ENCODE results near the gene FAM163B. TPM values are rescaled to one million over a fixed set of nuclear protein-coding genes. Genes with fewer than 3 reads are reported as not detected.

The FAM163B gene
- not detected in 2 replicates for total RNA-seq (2014; rRNA removed; shearing (Covaris generic))

DNA sequence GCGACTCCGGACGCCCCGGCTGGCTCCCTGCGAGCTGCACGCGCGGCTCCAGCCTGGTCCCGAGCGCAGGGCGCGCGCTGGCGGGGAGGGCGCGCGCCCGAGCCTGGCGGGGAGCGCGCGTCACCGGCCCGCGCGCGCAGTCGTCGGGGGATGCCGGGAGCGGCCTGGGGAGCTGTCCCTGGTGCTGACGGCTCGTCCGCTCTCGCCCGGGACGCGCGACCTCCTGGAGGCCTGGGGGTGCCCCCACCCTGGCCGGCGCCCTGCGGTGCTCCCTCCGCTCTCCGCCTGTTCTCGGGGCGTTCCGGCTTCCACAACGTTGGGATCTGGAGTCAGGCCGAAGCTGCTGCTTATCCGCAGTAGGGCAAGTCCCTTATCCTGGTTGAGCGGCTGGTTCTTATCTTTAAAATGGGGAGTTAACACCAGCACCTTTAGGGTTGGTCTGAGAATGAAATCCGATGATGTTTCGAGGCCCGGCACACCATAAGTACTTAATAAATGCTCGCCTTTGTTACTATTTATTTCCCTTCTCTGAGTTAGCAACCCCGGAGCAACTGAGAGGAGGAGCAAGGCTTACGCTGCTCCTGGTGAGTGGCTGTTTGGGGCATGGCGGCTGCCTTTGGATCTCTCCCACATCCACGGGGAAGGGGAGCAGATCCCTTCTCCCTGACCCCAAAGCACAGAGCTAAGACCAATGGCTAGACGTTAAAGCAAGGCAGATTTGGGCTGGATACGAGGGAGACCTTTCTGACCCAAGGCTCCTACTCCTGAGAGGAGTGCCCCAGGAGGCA lies at the start of gene FAM163B:
TSS of gene FAM163B (minus strand) at position 79 of the 788 bp plus-strand sequence. CDS start 29,166 bp downstream, outside the sequence.
- no peak for DNase-seq (ENCODE audit: low read depth)

DNA sequence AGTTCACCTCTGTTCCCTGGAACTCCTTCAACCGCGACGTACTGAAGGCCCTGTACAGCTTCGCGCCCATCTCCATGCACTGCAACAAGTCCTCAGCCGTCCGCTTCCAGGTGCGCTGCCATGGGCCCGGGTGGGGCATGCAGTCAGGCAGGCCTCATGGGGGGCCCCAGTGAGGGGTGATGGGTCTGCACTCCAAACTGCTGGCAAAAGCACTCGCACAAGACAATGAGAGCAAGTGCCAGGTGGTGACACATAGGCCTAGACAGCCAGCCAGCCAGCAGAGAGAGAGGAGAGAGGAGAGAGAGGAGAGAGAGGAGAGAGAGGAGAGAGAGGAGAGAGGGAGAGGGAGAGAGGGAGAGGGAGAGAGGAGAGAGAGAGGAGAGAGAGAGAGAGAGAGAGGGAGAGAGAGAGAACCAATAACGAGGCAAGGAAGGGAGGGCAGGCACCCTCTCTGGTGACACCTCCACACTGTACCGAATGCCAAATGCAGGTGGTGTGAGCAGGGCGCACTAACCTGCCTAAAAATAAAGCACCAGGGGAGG lies 48.0 kb upstream of the FAM163B start:
- peak; percentile 37 for DNase-seq (ENCODE audit: low read depth)

DNA sequence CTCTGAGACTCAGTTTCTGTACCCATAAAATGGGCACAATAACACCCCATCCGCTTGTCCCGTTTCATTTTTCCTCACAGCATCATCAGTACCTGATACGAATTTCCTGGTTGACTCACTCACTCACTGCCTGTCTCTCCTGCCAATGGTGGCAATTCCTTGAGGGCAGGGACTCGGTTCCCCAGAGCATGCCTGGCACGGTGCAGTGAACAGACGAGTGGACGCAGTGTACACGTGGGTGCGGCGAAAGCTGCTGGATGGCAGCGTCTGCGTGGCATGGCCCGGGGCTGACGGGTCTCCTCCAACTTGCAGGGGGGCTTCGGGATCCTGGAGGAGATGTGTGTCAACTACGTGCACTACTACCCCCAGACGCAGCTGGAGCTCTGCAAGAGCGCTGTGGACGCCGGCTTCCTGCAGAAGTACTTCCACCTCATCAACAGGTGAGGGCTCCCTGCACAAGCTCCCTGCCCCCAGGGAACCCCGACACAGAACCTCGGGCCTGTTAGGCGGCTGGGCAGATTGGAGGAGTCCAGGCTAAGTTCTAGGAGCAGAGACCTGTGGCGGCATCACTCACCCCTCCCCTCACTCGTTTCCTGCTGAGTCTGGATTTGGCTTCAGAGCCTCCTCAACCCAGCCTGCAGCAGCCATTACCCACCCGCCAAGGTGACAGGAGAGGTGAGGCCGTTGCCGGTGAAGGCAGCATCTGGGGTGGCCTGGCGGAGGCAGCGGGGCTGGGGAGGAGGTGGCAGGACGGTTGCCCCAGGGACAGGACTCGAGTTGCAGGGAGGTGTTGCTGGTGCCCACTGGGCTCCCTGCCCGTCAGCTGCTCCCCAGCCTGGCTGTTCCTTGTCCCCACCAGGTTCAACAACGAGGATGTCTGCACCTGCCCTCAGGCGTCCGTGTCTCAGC lies 47.3 kb upstream of the FAM163B start:
- no peak for DNase-seq (ENCODE audit: low read depth)

DNA sequence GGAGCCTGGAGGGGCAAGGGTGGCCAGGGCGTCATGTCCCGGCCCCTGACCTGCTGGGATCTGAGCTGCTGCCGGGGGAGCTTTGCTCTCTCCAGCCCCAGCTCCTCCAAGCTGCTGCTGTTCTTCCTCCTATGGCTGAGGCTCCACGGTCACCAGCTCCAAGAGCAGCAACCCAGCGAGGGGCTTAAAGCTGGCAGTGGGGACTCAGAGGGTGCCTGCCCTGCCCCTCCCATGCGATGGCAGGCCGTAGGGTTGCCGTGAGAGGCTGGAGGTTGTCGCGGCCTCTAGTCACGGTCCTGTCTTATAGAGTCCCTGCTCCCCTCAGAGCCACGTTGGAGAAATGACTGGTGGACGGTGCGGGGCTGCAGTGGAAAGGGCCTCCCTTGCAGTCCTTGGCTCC lies 46.5 kb upstream of the FAM163B start:
- DNase-seq (ENCODE audit: low read depth), result no peak

DNA sequence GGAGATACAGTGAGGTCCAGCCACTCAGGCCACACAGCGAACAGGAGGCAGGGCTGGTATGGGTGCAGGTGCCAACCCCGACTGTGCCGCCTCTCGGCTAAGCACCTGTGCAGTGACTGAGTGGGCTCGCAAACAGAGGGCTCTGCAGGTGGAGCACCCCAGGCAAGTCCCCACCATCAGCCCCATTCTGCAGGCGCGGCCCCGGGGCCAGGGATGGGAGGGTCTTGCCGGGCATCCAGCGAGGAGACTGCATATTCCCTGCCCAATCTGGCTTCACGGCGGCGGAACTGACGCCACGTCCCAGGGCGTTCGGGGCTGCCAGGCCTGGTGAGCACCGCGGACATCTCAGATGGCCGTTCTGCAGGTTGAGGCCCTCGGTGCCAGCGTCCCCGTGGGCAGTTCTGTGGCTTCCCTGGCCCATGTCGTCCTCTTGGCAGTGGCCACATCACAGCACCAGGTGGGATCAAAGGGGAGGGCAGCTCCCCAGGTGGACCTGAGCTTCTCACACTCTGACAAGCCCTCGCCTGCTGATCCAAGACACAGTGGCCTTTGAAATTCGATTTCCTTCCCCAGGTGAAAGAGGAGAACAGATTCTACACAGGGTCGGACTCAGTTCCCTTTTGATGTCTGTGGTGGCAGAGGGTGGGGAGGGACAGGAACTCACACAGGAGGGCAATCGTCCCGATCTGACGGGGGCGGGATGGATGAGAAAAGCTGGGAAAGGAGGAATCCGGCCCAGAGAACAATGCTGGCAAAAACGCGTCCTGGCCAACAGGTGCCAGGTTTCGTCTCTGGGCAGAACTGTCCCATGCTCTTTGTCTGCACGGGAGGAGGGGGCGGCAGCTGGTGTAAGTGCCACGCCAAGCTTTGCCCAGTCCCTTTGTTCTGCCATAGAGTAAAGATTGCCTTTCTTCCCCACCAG lies 45.8 kb upstream of the FAM163B start:
- no peak for DNase-seq (ENCODE audit: low read depth)

DNA sequence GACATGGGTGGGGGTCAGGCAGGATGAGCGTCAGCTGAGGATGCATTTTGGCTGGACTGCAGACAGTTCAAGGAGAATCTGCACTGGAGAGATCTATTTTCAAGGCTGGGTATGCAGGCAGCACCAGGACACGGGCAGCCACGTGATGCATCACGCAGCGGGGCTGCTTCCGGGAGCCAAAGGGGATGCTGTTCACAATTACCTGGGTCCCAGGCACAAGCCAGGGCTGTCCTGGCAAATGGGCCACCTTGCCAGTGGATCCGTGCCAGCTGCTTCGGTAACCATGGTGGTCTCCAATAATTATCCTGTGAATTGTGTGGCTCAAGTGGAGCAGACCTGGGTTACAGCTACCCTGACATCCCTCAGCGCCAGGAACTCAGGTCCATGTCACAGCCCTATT lies 44.4 kb upstream of the FAM163B start:
- DNase-seq (ENCODE audit: low read depth), result no peak

DNA sequence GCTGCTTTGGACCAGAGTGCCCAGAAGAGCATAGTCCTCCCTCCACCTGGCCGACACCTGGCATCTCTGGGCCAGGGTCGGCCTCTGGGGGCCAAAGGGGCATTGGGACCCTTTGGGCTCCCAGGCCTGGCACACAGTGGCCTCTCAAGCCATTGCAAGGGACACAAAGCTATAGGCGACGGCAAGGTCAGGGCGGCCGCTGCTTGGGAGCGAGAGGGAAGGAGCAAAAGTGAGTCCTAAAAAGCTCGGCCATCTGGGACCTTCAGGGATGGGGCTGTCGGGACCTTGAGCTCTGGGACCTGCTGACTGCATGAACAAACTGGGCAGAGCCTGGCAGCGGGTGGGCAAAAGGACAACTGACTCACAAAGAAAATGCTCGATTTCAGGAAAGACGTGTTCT lies 40.8 kb upstream of the FAM163B start:
- DNase-seq (ENCODE audit: low read depth), result no peak

DNA sequence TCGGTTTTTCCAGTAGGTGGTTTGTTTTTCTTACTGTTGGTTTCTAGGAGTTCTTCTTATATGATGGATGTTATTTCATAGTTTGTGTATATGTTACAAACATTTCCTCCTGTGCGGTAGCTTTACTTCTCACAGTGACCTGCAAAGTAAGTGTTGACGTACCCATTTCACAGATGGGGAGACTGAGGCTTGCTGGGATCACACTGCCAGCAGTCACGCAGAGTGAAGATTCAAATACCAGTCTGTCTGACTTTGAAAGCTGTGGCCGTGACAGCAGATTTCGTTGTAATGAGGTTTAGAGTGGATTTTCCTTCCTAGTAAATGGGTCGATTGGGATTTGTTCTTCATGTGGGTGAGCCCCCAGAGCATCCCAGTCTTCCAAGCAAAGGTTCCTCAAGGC lies 40.0 kb upstream of the FAM163B start:
- no peak for DNase-seq (ENCODE audit: low read depth)

DNA sequence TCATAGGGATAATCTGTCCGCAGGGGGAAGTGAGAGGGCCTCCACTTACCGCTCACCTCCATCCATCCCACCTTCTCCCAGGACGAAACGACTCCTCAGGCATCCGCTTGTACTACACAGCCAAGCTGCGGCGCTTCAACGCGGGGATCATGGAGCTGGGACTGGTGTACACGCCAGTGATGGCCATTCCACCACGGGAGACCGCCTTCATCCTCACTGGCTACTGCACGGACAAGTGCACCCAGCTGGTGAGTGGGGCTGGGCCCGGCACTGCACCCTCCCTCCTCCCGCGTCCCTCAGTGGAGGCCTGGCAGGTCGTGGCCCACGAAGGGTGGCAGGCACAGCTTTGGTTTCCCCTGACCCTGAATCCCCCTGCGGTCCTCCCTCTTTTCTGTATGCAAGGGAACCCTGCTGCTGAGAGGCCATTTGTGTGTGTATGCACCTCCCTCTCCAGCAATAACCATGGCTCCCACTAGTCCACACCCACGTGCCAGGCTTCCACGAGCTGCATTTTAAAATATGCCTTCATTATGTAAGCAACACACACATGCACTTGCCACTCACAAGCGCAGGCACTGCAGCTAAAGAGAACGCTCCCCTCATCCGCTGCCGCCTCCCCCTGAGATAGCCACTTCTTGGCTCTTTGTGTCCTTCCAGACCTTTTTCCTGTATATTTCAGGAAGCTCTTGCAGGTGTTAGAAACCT lies 38.7 kb upstream of the FAM163B start:
- no peak for DNase-seq (ENCODE audit: low read depth)

DNA sequence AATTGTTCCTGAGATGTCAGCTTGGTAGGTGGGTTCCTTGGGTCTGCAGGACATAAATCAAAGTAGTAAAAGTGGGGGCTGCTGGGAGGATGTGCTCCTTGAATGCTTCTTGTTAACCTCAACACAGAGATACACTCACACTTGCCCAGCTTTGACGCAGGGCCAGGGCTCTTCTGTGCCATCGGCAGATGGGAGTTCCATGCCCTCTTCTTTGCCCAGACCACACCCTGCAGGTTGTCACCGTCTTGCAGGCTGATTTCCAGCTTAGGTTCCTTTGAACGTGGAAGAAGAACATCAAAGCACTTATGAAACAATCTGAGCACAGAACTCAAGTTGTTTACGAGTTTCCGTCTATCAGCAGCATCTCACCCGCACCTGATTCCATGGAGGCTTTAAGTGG lies 38.0 kb upstream of the FAM163B start:
- no peak for DNase-seq (ENCODE audit: low read depth)

DNA sequence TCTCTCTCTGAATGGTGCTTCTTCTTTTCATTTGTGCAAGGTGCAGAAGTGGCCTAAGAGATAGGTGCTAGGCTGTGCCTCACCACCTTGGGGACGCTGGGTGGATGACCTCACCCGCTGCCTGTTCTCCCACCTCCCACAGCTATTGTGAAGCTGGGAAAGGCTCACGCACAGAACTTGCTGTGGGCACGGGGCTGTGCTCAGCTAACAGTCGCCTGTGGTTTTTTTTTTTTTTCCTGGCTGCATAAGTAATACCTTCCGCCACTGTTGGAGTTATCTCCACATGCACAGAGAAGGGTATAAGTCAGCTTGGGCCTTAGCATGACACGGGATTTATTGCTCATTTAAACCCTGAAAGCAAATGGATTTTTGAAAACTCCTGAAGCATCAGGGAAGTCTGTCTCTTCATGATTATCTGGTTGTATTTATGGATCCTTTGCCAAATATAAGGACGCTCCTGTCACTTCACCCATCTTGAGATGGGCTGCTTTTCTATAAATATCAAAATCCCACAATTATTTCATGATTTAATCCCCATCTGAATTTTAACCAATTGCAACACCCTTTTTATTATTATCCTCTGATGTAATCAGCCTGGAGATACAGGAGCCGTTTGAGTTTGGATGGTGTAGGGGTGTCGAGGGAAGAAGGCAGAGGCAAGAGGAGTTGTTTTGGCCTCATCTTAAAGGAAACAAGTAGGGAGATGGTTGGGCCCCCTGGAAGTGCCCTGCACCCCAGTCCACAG lies 36.0 kb upstream of the FAM163B start:
- DNase-seq (ENCODE audit: low read depth), result no peak

DNA sequence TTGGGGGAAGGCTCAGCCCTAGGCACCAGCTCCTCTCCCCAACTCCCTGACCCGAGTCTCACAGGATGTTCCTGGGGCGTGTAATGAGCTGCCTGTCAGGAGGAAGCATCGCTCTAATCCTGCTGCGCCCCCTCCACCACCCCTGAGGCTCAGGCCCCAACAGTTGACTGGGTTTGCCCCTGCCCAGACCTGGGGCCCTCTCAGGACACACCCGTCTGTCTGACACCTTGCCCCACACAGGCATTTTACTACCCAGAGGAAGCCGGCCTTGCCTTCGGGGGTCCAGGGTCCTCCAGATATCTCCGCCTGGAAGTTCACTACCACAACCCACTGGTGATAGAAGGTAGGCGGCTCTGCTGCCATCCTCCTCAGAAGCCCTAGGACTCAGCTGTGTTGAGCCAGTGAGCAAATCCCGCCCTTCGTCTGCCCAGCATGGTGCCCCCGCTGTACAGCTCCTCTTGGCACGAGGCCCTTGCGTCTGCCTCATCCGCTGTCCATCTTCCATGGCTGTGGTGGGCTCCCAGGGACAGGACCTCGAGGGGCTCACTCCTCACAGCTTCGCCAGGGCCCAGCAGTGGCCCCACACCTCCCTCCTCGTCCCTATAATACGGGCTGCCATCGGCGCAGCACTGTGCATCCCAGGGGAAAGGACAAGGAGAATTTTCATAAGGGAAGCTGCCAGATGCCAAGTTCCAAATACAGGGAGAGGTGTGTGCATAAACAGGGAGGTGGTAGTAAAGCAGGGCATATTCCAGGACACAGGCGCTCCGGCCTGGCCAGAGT lies 35.0 kb upstream of the FAM163B start:
- no peak for DNase-seq (ENCODE audit: low read depth)

DNA sequence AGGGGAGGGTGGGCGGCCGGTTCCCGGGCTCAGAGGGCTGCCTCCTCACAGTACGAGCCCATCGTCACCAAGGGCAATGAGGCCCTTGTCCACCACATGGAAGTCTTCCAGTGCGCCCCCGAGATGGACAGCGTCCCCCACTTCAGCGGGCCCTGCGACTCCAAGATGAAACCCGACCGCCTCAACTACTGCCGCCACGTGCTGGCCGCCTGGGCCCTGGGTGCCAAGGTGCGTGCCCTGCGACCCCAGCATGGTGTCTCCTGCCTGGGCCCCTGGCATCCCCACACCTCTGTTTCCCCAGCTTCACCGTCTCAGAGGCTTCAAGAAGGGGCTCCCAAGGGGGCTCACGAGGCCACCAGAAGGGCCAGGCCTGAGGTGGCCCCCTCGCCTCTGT lies 34.2 kb upstream of the FAM163B start:
- DNase-seq (ENCODE audit: low read depth), result no peak

DNA sequence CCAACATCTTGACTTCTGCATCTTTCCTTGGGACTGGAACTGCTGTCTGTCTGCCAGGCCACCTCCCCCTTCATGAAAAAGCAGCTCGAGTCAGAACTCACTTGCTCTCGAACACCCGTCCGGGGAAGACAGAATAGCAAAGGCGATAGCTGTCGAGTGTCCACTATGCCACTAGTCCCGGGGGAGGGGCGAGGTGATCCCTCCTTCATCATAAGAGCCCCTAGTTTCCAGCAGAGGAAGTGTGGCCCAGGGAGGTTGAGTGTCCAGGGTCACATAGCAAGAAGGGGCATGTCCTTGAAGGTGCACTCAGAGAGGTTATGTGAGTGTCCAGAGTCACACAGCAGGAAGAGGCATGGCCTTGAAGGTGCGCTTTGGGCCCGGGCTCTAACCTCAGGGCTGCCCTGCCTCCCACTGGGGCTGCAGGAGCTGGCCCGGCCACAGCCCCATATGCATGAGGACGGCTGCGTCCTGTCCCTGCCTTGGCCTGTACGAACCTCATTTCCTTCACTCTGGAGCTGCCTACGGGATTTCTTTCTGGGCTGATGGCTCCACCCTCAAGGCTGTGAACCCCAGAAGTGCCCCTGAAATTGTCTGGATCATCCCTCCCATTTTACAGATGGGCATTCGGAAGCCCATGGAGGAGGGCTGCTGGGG lies 33.6 kb upstream of the FAM163B start:
- no peak for DNase-seq (ENCODE audit: low read depth)

DNA sequence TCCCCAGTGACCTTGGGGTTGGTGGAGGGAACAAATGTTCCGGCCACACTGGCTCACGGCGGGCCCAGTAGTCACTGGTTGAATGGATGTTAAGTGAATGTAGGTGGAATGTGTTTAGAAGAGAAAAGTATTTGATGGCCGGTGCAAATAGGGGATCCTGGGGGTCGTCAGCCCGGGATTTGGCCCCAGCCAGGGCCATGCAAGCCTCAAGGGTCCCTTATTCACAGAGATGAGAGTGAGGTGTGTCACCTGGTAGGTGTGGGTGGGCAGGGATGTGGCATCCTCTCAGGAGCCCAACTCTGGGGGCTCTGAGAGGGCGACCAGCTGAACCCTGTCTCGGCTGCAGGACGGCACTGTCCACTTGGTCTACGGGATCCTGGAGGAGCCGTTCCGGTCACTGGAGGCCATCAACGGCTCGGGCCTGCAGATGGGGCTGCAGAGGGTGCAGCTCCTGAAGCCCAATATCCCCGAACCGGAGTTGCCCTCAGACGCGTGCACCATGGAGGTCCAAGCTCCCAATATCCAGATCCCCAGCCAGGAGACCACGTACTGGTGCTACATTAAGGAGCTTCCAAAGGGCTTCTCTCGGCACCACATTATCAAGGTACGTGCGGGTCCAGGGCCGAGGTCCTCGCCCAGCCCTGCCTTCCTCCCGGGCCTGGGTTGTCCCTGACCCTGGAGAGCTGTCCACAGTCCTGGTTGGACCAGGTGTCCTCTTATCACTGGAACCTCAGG lies 32.8 kb upstream of the FAM163B start:
- DNase-seq (ENCODE audit: low read depth), result no peak

DNA sequence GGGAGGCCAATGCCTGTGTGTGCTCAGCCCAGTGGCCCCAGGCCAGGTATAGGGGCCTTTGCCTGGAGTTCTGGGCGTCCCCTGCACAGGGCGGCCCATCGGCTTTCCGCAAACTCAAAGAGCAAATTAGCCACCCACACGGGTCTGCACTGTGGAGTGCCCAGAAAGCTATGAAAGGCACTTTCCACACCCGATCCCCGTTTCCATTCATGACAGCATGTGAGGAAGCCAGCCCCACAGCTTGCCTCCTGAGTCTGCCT lies 32.1 kb upstream of the FAM163B start:
- DNase-seq (ENCODE audit: low read depth), result no peak

DNA sequence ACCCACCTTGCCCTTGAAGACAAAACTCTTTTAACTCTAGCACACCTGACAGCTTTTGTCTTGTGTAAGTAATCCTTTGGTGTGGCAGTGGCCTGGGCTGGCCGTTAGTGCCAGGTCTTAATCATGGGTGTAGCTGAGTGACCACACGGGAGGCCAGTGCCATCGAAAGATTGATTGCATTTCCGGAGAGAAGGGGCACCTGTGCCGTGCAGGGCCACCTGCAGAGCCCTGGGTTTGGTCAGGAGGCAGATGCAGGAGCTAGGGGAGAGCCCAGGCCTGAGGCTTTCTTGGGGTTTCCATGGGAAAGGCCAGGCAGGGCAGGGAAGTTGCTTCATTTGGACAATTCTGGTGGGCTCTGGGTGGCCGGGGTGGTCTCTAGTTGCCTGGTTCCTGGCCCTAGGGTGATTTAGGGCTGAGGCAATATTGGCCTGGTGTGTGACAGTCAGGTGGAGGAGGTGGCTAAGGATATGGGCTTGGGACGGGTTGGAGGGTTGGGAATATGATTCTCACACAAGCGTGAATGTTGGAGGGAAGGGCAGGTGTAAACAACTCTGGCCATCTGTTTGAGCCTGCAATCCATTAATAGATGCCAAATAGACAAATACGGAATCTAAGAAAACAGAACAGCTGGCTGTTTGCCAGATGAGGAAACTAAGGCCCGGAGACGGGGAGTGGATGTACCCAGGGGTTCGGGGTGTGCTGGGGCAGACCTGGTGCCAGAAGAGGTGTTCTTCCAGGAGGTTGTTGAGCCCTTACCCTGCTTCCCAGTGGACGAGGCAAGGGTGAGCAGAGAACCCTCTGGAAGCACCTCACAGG lies 31.6 kb upstream of the FAM163B start:
- DNase-seq (ENCODE audit: low read depth), result no peak

DNA sequence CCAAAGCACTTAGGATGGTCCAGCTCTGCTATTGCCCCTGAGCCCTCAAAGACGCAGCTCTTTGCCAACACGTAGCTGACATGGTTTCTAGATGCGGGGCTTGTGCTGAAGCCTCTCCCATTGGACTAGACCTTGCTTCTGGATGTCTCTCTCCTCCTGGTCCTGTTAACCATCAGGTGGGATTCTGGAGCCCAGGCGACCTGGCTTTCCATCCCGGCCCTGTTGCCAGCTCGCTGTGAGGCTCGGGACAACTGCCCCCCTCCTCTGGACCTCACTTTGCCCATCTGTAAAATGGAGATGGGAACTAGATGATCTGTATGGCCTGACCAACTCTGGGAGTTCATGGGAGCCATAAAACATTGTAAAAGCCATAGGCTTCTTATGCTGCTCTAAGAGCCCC lies 31.0 kb upstream of the FAM163B start:
- DNase-seq (ENCODE audit: low read depth), result no peak

Measured in M059J (cell line).